ENCODE results near the gene ZNF92.
A peak's percentile ranks its signal among the peaks of the same experiment; 100 is the strongest.

ZNF92 gene

GRCh38 chr7:65448816-65449504 lies 75.3 kb downstream of the ZNF92 start:
- TF ChIP-seq HDGF (IDR thresholded peaks at IDR 0.05; ENCODE audit: borderline replicate concordance) (no peak), ELF4 (IDR thresholded peaks at IDR 0.05) (no peak), TARDBP (IDR thresholded peaks at IDR 0.05) (no peak), FOXK2 (IDR thresholded peaks at IDR 0.05) (no peak), LEF1 (IDR thresholded peaks at IDR 0.05; ENCODE audit: borderline replicate concordance) (no peak), SP1 (IDR thresholded peaks at IDR 0.05) (no peak), NFRKB (IDR thresholded peaks at IDR 0.05) (no peak), FOXA1 (IDR thresholded peaks at IDR 0.05) (no peak), BHLHE40 (IDR thresholded peaks at IDR 0.05; ENCODE audit: borderline replicate concordance) (no peak), ZNF384 (IDR thresholded peaks at IDR 0.05) (no peak), CTBP1 (IDR thresholded peaks at IDR 0.05; ENCODE audit: borderline replicate concordance) (no peak), L3MBTL2 (conservative IDR thresholded peaks at IDR 0.05) (no peak), SUZ12 (IDR thresholded peaks at IDR 0.05) (no peak)
- CTCF ChIA-PET = no interaction called here
- POLR2A ChIA-PET = no interaction called here
- DNase-seq (ENCODE audit: extremely low spot score) = no peak

GRCh38 chr7:65449505-65449852 lies 75.8 kb downstream of the ZNF92 start:
- DNase-seq (ENCODE audit: extremely low spot score) = no peak
- ChIA-PET CTCF (no interaction called here), POLR2A (no interaction called here)
- TF ChIP-seq LEF1 (IDR thresholded peaks at IDR 0.05; ENCODE audit: borderline replicate concordance) = no peak
- no peak for TF ChIP-seq NFRKB (IDR thresholded peaks at IDR 0.05)
- TF ChIP-seq PKNOX1 (IDR thresholded peaks at IDR 0.05) = peak; percentile 79
